Neural cell (in vitro differentiated cells): ENCODE measurements around the gene PTDSS2. TPM values are rescaled to one million over a fixed set of nuclear protein-coding genes. Genes with fewer than 3 reads are reported as not detected.

ENCODE experiments used
- H2AFZ ChIP-seq: fragments of 200-600, 300-800 bp; sonication (generic), shearing (Covaris generic); 2 replicates; pipeline ENCODE4 v1.6.0; 2014; ENCODE audit warnings: low read depth, mild to moderate bottlenecking, antibody characterized with exemption, low read length, moderate library complexity
- H3F3A ChIP-seq: fragments of 200-600 bp; shearing (Covaris generic); 2 replicates; pipeline ENCODE4 v1.6.1; 2016; ENCODE audit warnings: mild to moderate bottlenecking, moderate library complexity, mixed read lengths, antibody characterized with exemption, low read length; ENCODE audit not compliant: insufficient read depth, poor library complexity, severe bottlenecking
- H3K27ac ChIP-seq: fragments of 200-600, 300-800 bp; sonication (generic), shearing (Covaris generic); 2 replicates; pipeline ENCODE4 v1.5.1; 2014; ENCODE audit warnings: mild to moderate bottlenecking, low read length, moderate library complexity
- H3K27me3 ChIP-seq: fragments of 300-800, 200-600 bp; sonication (generic), shearing (Covaris generic); 2 replicates; pipeline ENCODE4 v1.6.0; 2014; ENCODE audit warnings: mild to moderate bottlenecking, low read depth, low read length, moderate library complexity; ENCODE audit not compliant: insufficient read depth
- H3K36me3 ChIP-seq: fragments of 300-800, 200-600 bp; sonication (generic), shearing (Covaris generic); 2 replicates; pipeline ENCODE4 v1.5.1; 2014; ENCODE audit warnings: mild to moderate bottlenecking, antibody characterized with exemption, low read length, moderate library complexity; ENCODE audit not compliant: insufficient read depth
- H3K4me2 ChIP-seq: fragments of 300-800, 200-600 bp; sonication (generic), shearing (Covaris generic); 2 replicates; pipeline ENCODE4 v1.6.0; 2014; ENCODE audit warnings: mild to moderate bottlenecking, low read length
- H3K4me3 ChIP-seq: fragments of 300-800, 200-600 bp; sonication (generic), shearing (Covaris generic); 2 replicates; pipeline ENCODE4 v1.5.1; 2014; ENCODE audit warnings: mild to moderate bottlenecking, low read length, moderate library complexity
- H3K79me2 ChIP-seq: fragments of 200-600 bp; shearing (Covaris generic); replicated peaks from 2 replicates; pipeline ENCODE4 v1.6.0; 2014; ENCODE audit warnings: mild to moderate bottlenecking, low read length, moderate library complexity; ENCODE audit not compliant: insufficient read depth
- H3K9ac ChIP-seq: fragments of 300-800, 200-600 bp; sonication (generic), shearing (Covaris generic); 2 replicates; pipeline ENCODE4 v1.6.1; 2016; ENCODE audit warnings: mild to moderate bottlenecking, low read length, mixed read lengths
- H3K9me2 ChIP-seq: fragments of 200-600 bp; shearing (Covaris generic); 2 replicates; pipeline ENCODE4 v1.6.1; 2016; ENCODE audit warnings: mild to moderate bottlenecking, low read length, mixed read lengths; ENCODE audit not compliant: insufficient read depth
- H3K9me3 ChIP-seq: fragments of 200-600, 300-800 bp; sonication (generic), shearing (Covaris generic); 2 replicates; pipeline ENCODE4 v1.6.1; 2016; ENCODE audit warnings: mild to moderate bottlenecking, mixed run types, low read length, moderate library complexity, mixed read lengths
- H4K20me1 ChIP-seq: fragments of 200-600 bp; shearing (Covaris generic); 2 replicates; pipeline ENCODE4 v1.6.1; 2016; ENCODE audit warnings: mild to moderate bottlenecking, mixed run types; ENCODE audit not compliant: insufficient read depth
- EP300 ChIP-seq: fragments of 450-650 bp; conservative IDR thresholded peaks from 2 replicates; pipeline ENCODE4 v1.6.1; 2014; ENCODE audit warnings: antibody characterized with exemption, mild to moderate bottlenecking, moderate library complexity; ENCODE audit not compliant: poor library complexity, severe bottlenecking
- EZH2 ChIP-seq: fragments of 200-600, 300-800 bp; shearing (Covaris generic), sonication (generic); IDR thresholded peaks from 2 replicates; pipeline ENCODE4 v1.6.1; 2014; ENCODE audit warnings: antibody characterized with exemption, low read length, borderline replicate concordance, mild to moderate bottlenecking; ENCODE audit not compliant: insufficient read depth, poor library complexity, severe bottlenecking
- MXI1 ChIP-seq: fragments of 450-650 bp; conservative IDR thresholded peaks from 2 replicates; pipeline ENCODE4 v1.6.1; 2014; ENCODE audit warnings: antibody characterized with exemption, mild to moderate bottlenecking; ENCODE audit not compliant: poor library complexity, severe bottlenecking
- POLR2AphosphoS5 ChIP-seq: IDR thresholded peaks from 2 replicates; pipeline ENCODE4 v1.6.1; 2012
- RAD21 ChIP-seq: fragments of 450-650 bp; conservative IDR thresholded peaks from 2 replicates; pipeline ENCODE4 v1.6.1; 2014; ENCODE audit warnings: antibody characterized with exemption, mild to moderate bottlenecking, moderate library complexity
- SMC3 ChIP-seq: fragments of 450-650 bp; conservative IDR thresholded peaks from 2 replicates; pipeline ENCODE4 v1.6.1; 2014; ENCODE audit warnings: antibody characterized with exemption, mild to moderate bottlenecking, moderate library complexity; ENCODE audit not compliant: poor library complexity
- TAF1 ChIP-seq: IDR thresholded peaks from 2 replicates; pipeline ENCODE4 v1.6.1; 2012; ENCODE audit warnings: low read depth
- polyA plus RNA-seq: library from polyadenylated mRNA; depleted of rRNA; stranded (reverse); fragments of >200 nt; gene quantifications from 2 replicates; pipeline ENCODE4 v1.2.3, GENCODE V29; 2014
- TF ChIP-seq, protein P1 (sequence below): IDR thresholded peaks from 2 replicates; pipeline ENCODE4 v1.6.1; 2012; ENCODE audit warnings: borderline replicate concordance
- TF ChIP-seq, protein P2 (sequence below): fragments of 450-650 bp; IDR thresholded peaks from 2 replicates; pipeline ENCODE4 v1.5.1; 2014; ENCODE audit warnings: antibody characterized with exemption, mild to moderate bottlenecking, moderate library complexity; ENCODE audit not compliant: poor library complexity, severe bottlenecking

Gene PTDSS2
- polyA plus RNA-seq, 1 donor from 2014 or later: 54.3 TPM

DNA sequence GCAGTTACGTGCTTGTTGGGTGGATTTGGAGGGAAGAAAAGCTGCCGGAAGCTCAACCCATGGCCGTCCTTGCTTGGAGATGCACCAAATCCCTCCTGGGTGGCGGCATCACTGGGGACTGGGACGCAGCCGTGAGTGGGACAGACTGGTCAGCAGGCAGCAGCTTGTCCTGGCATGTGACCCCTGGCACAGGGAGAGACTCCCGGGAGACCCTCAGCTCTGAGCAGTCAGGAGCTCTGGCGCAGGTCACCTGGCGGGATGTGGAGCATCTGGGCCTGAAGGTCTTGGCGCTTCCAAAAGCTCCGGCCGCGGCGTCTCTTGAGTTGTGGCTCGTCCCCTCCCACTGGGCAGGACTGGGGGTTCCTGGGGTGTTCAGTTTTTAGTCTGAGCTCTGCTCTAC is 26.3 kb downstream of the PTDSS2 start:
- TF ChIP-seq MXI1: no peak
- TF ChIP-seq, protein P1, sequence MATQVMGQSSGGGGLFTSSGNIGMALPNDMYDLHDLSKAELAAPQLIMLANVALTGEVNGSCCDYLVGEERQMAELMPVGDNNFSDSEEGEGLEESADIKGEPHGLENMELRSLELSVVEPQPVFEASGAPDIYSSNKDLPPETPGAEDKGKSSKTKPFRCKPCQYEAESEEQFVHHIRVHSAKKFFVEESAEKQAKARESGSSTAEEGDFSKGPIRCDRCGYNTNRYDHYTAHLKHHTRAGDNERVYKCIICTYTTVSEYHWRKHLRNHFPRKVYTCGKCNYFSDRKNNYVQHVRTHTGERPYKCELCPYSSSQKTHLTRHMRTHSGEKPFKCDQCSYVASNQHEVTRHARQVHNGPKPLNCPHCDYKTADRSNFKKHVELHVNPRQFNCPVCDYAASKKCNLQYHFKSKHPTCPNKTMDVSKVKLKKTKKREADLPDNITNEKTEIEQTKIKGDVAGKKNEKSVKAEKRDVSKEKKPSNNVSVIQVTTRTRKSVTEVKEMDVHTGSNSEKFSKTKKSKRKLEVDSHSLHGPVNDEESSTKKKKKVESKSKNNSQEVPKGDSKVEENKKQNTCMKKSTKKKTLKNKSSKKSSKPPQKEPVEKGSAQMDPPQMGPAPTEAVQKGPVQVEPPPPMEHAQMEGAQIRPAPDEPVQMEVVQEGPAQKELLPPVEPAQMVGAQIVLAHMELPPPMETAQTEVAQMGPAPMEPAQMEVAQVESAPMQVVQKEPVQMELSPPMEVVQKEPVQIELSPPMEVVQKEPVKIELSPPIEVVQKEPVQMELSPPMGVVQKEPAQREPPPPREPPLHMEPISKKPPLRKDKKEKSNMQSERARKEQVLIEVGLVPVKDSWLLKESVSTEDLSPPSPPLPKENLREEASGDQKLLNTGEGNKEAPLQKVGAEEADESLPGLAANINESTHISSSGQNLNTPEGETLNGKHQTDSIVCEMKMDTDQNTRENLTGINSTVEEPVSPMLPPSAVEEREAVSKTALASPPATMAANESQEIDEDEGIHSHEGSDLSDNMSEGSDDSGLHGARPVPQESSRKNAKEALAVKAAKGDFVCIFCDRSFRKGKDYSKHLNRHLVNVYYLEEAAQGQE: no peak
- no peak for TF ChIP-seq SMC3
- no peak for TF ChIP-seq RAD21
- no peak overlapping the region for H2AFZ ChIP-seq
- no peak overlapping the region for H3K9ac ChIP-seq
- H4K20me1 ChIP-seq: no peaks in the 10 kb centered on the region
- no peaks in the 10 kb centered on the region for H3K27me3 ChIP-seq
- H3K36me3 ChIP-seq: peaks cover 6% of the 10 kb centered on the region
- no peaks in the 10 kb centered on the region for H3F3A ChIP-seq
- no peak overlapping the region for H3K4me2 ChIP-seq
- no peaks in the 10 kb centered on the region for H3K9me2 ChIP-seq
- no peak overlapping the region for H3K4me3 ChIP-seq
- no peaks in the 10 kb centered on the region for H3K79me2 ChIP-seq
- no peaks in the 10 kb centered on the region for H3K9me3 ChIP-seq
- no peak overlapping the region for H3K27ac ChIP-seq

DNA sequence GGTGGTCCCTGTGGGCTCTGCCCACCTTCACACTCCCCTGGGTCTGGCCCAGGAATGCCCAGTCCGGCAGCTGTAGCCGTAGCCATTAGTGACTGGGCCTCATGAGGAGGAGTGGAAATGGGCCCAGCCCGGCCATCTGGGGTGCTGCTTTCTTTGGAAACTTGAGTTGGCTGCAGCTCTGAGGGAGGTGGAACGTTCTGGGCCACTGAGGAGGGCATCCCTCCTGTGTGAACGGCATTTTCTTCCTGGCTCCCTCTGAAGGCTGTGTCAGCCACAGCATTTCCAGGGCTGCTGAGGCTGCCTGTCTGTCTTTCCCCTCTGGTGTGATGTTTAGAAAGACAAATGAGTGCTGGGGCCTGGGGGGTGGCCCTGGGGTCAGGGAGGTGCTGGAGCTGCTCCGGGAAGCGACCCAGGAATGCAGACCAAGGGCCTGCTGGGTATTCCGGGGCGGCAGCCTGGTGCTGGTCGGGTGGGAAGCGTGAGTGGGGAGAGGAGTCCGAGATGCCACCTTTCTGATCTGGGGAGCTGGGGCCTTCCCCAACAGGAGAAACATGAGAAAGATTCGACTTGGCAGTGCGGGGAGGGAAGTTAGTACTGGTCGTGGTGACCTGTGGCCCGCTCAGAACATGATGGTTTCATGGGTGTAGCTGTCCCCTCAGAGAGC is 27.1 kb downstream of the PTDSS2 start:
- H3K27ac ChIP-seq: no peak overlapping the region
- no peaks in the 10 kb centered on the region for H3K27me3 ChIP-seq
- H3K4me3 ChIP-seq: no peak overlapping the region
- no peaks in the 10 kb centered on the region for H3F3A ChIP-seq
- no peaks in the 10 kb centered on the region for H3K79me2 ChIP-seq
- H3K9me3 ChIP-seq: no peaks in the 10 kb centered on the region
- H3K9ac ChIP-seq: no peak overlapping the region
- no peaks in the 10 kb centered on the region for H4K20me1 ChIP-seq
- no peaks in the 10 kb centered on the region for H3K9me2 ChIP-seq
- H2AFZ ChIP-seq: no peak overlapping the region
- H3K36me3 ChIP-seq: peaks cover 6% of the 10 kb centered on the region
- no peak overlapping the region for H3K4me2 ChIP-seq
- TF ChIP-seq, protein P1: no peak

DNA sequence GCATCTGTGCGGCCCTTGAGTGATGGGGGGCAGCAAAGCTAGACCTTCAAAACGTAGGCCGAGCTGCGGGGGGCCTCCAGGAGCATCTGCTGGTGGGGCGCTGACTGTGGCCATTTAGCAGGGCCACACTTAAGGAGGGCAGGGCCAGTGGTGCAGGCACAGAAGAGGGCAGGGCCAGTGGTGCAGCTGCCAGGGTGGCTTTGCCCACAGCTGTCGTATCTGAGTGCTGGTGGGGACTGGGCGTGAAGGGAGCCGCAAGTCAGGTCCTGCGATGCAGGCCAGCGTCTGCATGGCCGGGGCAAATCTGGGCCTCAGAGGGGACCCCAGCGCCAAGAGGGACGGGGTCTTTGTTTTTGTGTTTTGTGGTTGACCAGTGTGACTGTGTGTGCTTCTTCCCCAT is 29.2 kb downstream of the PTDSS2 start:
- no peak for TF ChIP-seq MXI1
- TF ChIP-seq EZH2: no peak
- no peak for TF ChIP-seq SMC3
- TF ChIP-seq EP300: no peak
- TF ChIP-seq, protein P1: no peak
- no peak for TF ChIP-seq RAD21
- TF ChIP-seq, protein P2, sequence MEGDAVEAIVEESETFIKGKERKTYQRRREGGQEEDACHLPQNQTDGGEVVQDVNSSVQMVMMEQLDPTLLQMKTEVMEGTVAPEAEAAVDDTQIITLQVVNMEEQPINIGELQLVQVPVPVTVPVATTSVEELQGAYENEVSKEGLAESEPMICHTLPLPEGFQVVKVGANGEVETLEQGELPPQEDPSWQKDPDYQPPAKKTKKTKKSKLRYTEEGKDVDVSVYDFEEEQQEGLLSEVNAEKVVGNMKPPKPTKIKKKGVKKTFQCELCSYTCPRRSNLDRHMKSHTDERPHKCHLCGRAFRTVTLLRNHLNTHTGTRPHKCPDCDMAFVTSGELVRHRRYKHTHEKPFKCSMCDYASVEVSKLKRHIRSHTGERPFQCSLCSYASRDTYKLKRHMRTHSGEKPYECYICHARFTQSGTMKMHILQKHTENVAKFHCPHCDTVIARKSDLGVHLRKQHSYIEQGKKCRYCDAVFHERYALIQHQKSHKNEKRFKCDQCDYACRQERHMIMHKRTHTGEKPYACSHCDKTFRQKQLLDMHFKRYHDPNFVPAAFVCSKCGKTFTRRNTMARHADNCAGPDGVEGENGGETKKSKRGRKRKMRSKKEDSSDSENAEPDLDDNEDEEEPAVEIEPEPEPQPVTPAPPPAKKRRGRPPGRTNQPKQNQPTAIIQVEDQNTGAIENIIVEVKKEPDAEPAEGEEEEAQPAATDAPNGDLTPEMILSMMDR: no peak
- no peak for TF ChIP-seq POLR2AphosphoS5
- no peak for TF ChIP-seq TAF1
- Histone ChIP-seq H2AFZ (no peak overlapping the region), H4K20me1 (no peaks in the 10 kb centered on the region), H3K79me2 (no peaks in the 10 kb centered on the region), H3F3A (no peaks in the 10 kb centered on the region), H3K4me3 (no peak overlapping the region), H3K4me2 (no peak overlapping the region), H3K27ac (no peak overlapping the region), H3K9me3 (no peaks in the 10 kb centered on the region), H3K36me3 (peaks cover 6% of the 10 kb centered on the region), H3K9ac (no peak overlapping the region), H3K27me3 (no peaks in the 10 kb centered on the region), H3K9me2 (no peaks in the 10 kb centered on the region)
